M059J (cell line): ENCODE results near the gene FCMR. TPM values are rescaled to one million over a fixed set of nuclear protein-coding genes. Genes with fewer than 3 reads are reported as not detected.
A peak's percentile ranks its signal among the peaks of the same experiment; 100 is the strongest.

Experiments used
- DNase-seq: peaks from one replicate; pipeline ENCODE4 v3.0.0-alpha.2; 2012; ENCODE audit warnings: low read depth
- total RNA-seq: library from RNA; depleted of rRNA; stranded (reverse); fragments of >200 nt; shearing (Covaris generic); gene quantifications from 2 replicates; pipeline ENCODE4 v1.2.3, GENCODE V29; 2014

Gene FCMR
- total RNA-seq, 1 experiment from 2014 or later, result 0.34 TPM

- DNase-seq, result no peak
These were observed 29.8 kb upstream of the FCMR start for GRCh38 chr1:206951318-206952100.

DNA sequence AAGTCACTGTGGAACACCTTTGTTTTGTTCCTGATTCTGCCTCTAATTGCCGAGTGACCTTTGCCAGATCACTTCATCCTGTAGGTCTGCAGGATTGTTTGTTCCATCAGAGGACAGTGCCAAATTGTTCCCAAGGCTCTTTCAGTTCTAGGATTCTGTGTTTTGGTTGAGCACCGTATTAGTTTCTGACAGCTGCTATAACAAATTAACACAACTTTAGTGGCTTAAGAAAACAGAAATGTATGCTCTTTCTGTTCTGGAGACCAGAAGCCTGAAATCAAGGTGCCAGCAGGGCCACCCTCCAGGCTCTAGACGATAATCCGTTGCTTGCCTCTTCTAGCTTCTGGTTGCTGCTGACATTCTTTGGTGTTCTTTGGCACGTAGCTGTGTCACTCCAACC, 27.9 kb upstream of the FCMR start:
- DNase-seq, result no peak

DNA sequence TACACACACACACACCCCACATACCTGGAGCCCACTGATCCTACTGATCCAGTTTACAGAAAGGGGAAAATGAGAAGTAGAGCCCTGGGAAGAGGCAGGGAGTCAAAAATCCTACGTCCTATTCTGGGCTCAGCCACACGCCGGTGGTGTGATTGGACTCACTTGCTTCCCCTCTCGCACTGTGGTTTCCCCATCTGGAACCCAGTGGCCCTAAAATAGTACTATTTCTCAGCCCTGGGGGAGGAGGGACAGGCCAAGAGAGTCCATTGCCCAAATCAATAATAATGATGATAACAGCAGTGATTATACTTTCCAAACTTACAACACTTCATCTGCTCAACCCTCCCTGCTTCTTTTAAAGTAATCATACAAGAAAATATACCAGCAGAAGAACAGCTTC, 27.5 kb upstream of the FCMR start:
- no peak for DNase-seq

DNA sequence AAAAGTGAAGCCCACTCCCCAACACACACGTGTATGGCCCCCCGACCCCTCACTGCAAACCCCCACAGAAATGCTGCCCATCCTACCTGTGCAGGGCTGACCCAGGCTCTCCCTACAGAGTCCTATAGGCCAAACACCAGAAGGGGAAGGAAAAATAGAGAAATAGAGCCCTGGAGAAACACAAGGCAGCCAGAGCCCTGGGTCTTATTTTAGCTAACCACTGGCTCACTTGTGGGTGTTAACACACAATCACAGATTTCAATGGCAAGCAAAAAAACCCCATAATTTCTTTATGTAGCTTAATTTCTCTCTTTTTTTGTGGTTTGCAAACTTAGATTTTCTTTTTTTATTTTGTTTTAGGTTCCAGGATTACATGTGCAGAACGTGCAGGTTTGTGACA, 25.5 kb upstream of the FCMR start:
- no peak for DNase-seq

DNA sequence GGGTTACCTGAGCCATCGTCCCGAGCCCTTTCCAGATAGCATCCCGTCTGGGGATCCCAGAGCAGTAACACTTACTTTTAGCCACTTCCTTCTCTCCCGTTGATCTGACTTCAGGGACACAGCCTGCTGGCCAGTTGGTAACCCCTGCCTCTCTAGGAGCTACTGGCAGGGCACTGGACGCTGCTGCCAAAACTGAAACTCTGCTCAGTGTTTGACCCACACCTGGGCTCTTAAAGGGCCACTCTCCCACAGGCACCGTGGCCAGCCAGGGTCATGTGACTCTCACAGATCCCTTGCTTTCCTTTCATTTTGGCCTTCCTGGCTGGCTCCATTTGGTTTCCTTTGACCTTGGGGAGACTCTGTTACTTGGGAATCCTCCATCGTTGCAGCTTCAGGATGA, 24.5 kb upstream of the FCMR start, which contains the start of gene PIGR:
Gene PIGR (minus strand): TSS at position 206 of the 400 bp plus-strand sequence. CDS start 5,935 bp downstream, outside the sequence.
- DNase-seq, result no peak

DNA sequence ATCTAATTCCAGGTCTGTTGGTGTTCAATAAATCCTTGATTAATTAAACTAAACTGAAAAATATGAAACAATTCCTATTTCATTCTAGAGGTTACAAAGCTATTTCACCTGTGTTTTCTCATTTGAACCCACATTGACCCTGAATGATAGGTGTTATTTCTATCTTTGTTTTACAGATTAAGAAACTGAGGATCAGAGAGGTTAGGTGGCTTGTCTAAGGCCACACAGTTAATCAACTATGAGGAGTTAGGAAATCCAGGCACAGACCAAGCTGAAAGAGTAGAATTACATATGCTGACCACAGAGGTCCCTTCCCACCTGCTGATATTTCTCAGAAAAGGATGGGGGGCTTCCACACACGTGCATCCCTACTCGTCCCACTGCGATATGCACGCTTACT, 24.0 kb upstream of the FCMR start:
- DNase-seq, result no peak

GRCh38 chr1:206944703-206945102, 23.0 kb upstream of the FCMR start:
- DNase-seq, result no peak

GRCh38 chr1:206941766-206942418, 20.2 kb upstream of the FCMR start:
- DNase-seq, result no peak

DNA sequence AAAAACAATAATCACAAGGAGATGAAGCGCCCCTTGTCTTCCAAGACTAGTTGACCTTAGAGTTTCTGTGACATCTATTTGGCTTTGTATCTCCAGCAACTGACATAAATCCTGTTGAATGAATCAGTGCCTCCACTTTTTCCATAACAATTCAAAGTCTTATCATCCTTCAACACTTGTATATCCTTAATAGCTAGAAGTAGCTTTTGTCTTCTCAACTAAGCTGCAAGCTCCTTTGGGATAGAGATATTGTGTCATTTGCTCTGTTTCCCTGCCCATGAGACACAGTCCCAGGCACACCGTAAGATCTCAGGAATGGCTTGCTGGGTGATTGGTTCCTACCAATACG, 18.8 kb upstream of the FCMR start:
- DNase-seq, result no peak

DNA sequence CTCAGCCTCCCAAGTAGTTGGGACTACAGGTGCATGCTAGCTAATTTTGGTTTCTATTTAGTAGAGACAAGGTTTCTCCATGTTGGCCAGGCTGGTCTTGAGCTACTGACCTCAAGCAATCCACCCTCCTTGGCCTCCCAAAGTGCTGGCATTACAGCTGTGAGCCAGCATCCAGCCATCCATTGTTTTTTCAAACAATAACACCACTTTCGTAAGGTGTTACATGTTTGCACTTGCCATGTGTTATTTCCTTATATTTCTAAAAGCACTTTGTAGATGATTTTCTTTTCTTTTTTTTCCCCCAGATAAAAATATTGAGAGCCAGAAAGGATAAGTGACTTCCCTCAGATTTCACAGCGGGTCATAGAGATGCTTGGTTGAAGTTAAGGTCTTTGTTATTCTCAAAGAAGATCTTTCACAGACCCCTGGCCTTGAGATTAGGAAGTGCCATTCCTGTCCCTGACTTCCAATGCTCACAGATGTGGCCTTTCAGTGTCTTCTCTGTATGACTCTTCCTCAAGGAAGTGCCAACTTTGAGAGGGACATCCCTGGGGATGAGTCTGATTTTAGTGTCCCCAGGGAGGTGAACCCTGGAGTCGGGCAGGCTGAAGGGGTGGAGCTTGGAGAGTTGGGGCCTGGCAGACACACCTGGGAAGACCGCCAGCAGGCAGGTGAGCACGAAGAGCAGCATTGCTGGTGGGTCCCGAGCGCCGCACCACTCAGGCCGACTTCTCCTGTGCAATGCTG, 18.3 kb upstream of the FCMR start:
- DNase-seq, result no peak

GRCh38 chr1:206939131-206939530, 17.4 kb upstream of the FCMR start:
- DNase-seq, result no peak

DNA sequence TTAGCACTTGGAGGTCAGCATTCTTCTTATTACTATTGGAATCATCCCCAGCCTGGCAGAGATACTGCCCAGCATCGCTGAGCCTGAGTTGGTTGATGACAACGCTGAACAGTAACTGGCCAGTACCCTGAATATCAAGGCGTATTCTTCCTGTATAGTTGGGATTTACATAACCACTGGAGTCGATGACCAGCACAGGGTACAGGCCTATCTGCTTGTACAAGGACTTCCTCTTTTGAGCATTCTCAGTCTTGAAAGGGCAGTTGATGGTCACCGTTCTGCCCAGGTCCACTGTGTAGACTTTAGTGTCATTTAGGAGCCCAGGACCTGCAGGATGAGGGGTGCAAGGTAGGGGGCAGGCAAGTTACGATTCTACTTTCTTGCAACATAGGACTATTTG, 15.7 kb upstream of the FCMR start:
- no peak for DNase-seq

DNA sequence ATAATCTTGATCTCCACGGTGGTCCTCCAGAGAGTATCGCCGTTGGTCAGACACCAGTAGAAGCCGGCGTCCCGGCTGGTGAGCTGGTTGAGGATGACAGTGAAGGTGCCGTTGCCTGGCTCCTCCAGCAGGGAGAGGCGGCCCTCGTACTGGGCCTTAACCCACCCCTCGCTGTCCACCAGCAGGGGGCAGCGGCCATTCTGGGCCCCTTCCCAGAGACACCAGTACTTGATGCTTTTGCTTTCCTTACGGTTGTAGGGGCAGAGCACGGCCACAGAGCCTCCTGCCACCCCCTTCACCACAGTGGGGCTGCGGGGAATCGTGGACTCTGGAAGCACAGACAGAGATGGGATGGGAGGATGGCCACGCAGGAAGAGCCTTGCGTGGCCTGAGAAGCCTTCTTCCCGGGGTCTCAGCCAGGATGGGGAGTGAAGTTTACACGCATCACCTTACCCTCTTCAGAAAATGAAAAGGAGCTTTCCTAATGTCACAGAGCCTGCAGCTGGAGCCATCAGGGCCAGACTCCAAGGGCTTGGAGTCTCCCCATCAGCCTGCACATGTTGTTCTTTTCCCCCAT, 13.8 kb upstream of the FCMR start:
- DNase-seq, result peak; percentile 8

GRCh38 chr1:206933333-206933945, 11.7 kb upstream of the FCMR start:
- DNase-seq, result no peak

GRCh38 chr1:206932177-206932576, 10.4 kb upstream of the FCMR start:
- DNase-seq, result no peak

DNA sequence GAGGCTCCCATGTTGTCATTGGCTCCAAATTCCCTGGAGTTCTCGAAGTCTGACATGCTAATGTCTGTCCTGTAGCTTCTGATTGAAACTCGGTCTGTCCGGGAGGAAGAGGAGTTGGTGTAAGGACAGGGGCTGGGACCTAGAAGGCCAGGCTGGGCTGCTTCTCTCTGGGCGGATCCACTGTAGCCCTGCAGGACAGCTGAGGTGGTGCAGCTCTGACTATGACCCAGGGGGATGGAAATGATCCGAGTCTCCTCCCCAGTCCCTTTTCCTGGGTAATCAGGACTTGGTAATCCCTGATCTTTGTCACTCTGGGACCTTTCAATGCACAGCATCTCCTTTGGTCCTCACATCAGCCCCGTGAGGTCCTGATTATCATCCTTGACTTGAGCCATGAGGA, 10.0 kb upstream of the FCMR start:
- no peak for DNase-seq

GRCh38 chr1:206930210-206930798, 8.6 kb upstream of the FCMR start:
- DNase-seq, result no peak

- no peak for DNase-seq
These were observed 7.8 kb upstream of the FCMR start for GRCh38 chr1:206929524-206929923.

GRCh38 chr1:206926286-206926685, 4.5 kb upstream of the FCMR start:
- no peak for DNase-seq

GRCh38 chr1:206925106-206925736, 3.5 kb upstream of the FCMR start:
- no peak for DNase-seq

- no peak for DNase-seq
These were observed 2.9 kb upstream of the FCMR start for GRCh38 chr1:206924592-206925105.
